PC-9 (cell line): Measurements from ENCODE around the gene LUC7L3. TPM values are rescaled to one million over a fixed set of nuclear protein-coding genes. Genes with fewer than 3 reads are reported as not detected.

Experiments
- BruUV-seq: library from RNA; stranded (reverse); fragments of 400-500 nt; replicated peaks from 2 replicates; lab custom pipeline; 2021; lab: Mats Ljungman, UMichigan
- CTCF ChIA-PET: fragments of 300-600 bp; sonication (Branson Sonifier 250); formaldehyde crosslinking; loops from one replicate; lab custom pipeline; 2022; ENCODE audit warnings: antibody characterized with exemption; lab: Charles Lee
- POLR2A ChIA-PET: fragments of 300-600 bp; sonication (Branson Sonifier 250); formaldehyde crosslinking; loops from one replicate; lab custom pipeline; 2022; ENCODE audit warnings: antibody characterized with exemption; ENCODE audit not compliant: unreplicated experiment; lab: Charles Lee
- DNase-seq, 2 experiments: peaks; one replicate each; pipeline versions ENCODE4 v3.0.0 to v3.0.0-alpha.2; 2015 to 2022; ENCODE audit warnings: mixed read lengths in 1 of 2
- H2AFZ ChIP-seq: fragments of 200-600 bp; sonication (generic); 2 replicates; pipeline ENCODE4 v1.8.1; 2017; ENCODE audit warnings: antibody characterized with exemption
- H3F3A ChIP-seq: fragments of 200-600 bp; sonication (generic); 2 replicates; pipeline ENCODE4 v1.8.1; 2017; ENCODE audit warnings: antibody characterized with exemption, mild to moderate bottlenecking, low read depth; ENCODE audit not compliant: insufficient read depth
- H3K27ac ChIP-seq: fragments of 200-600 bp; sonication (generic); 2 replicates; pipeline ENCODE4 v1.6.1; 2016; ENCODE audit warnings: mixed run types
- H3K27me3 ChIP-seq: fragments of 200-600 bp; sonication (generic); 2 replicates; pipeline ENCODE4 v1.6.1; 2016; ENCODE audit warnings: low read depth, mixed run types; ENCODE audit not compliant: insufficient read depth
- H3K36me3 ChIP-seq: fragments of 200-600 bp; sonication (generic); 2 replicates; pipeline ENCODE4 v1.6.1; 2016; ENCODE audit warnings: low read depth, mixed run types
- H3K4me1 ChIP-seq: fragments of 200-600 bp; sonication (generic); replicated peaks from 2 replicates; pipeline ENCODE4 v1.6.1; 2016; ENCODE audit warnings: mixed run types; ENCODE audit not compliant: insufficient read depth
- H3K4me2 ChIP-seq: fragments of 200-600 bp; sonication (generic); 2 replicates; pipeline ENCODE4 v1.6.1; 2017; ENCODE audit warnings: mixed run types
- H3K4me3 ChIP-seq: fragments of 200-600 bp; sonication (generic); 2 replicates; pipeline ENCODE4 v1.6.1; 2016; ENCODE audit warnings: mixed run types
- H3K79me2 ChIP-seq: fragments of 200-600 bp; sonication (generic); 2 replicates; pipeline ENCODE4 v1.6.1; 2017; ENCODE audit warnings: low read depth, mixed run types
- H3K9me2 ChIP-seq: fragments of 200-600 bp; sonication (generic); 2 replicates; pipeline ENCODE4 v1.8.1; 2017; ENCODE audit warnings: mild to moderate bottlenecking; ENCODE audit not compliant: insufficient read depth
- H3K9me3 ChIP-seq: fragments of 200-600 bp; sonication (generic); 2 replicates; pipeline ENCODE4 v1.8.1; 2016; ENCODE audit warnings: low read depth; ENCODE audit not compliant: insufficient read depth
- H4K20me1 ChIP-seq: fragments of 200-600 bp; sonication (generic); 2 replicates; pipeline ENCODE4 v1.8.1; 2017; ENCODE audit not compliant: insufficient read depth
- CTCF ChIP-seq: fragments of 200-600 bp; sonication (generic); conservative IDR thresholded peaks from 2 replicates; pipeline ENCODE4 v1.6.1; 2017; ENCODE audit warnings: mixed run types, antibody characterized with exemption, mild to moderate bottlenecking, moderate library complexity
- EZH2 ChIP-seq: fragments of 200-600 bp; sonication (generic); IDR thresholded peaks from 2 replicates; pipeline ENCODE4 v1.8.0; 2017; ENCODE audit warnings: antibody characterized with exemption, low read depth
- intact Hi-C: fragments of 100-400 bp; cut with micrococcal nuclease; formaldehyde crosslinking; loops from one replicate; pipeline ENCODE4 v1.10.0; 2022; ENCODE audit not compliant: unreplicated experiment
- total RNA-seq: library from RNA; stranded (reverse); gene quantifications from 2 replicates; pipeline ENCODE4 v1.2.3, GENCODE V29; 2021

Gene LUC7L3
- total RNA-seq, 1 experiment from 2014 or later = 147 TPM

GRCh38 chr17:50691550-50692447, 27.6 kb upstream of the LUC7L3 start:
- H3K79me2 ChIP-seq = 0 out of 2 replicates have a peak, but pooled peaks cover 5% of the 10 kb centered on the region
- no peak for TF ChIP-seq CTCF
- no peak for TF ChIP-seq EZH2
- POLR2A ChIA-PET = interaction anchor here (0.6 to 1.1 kb wide), 4 partner anchors 15 to 249 kb away, joined by 3 to 6 read pairs (median 4); no protein-coding TSS in a partner anchor
- H2AFZ ChIP-seq = no peak overlapping the region
- no peaks in the 10 kb centered on the region for H3K9me3 ChIP-seq
- no peak for DNase-seq
- H3K27me3 ChIP-seq = no peaks in the 10 kb centered on the region
- BruUV-seq = no TSS peak
- intact Hi-C loops = loop anchor here (10.0 kb wide), 1 partner anchor 487 kb away; the partner anchor contains the start of gene COL1A1
- no peaks in the 10 kb centered on the region for H3K9me2 ChIP-seq
- no peaks in the 10 kb centered on the region for H4K20me1 ChIP-seq
- H3K4me1 ChIP-seq = peaks cover 90% of the 10 kb centered on the region
- CTCF ChIA-PET = interaction anchor here (0.6 to 1.1 kb wide), 3 partner anchors 61 to 150 kb away, joined by 4 to 6 read pairs (median 4); no protein-coding TSS in a partner anchor
- no peak overlapping the region for H3K4me3 ChIP-seq
- peaks cover 53% of the 10 kb centered on the region for H3K36me3 ChIP-seq
- H3K4me2 ChIP-seq = peak overlapping the region; percentile 39
- H3F3A ChIP-seq = peaks cover 99% of the 10 kb centered on the region
- H3K27ac ChIP-seq = peak overlapping the region; percentile 37

GRCh38 chr17:50692448-50693035, 26.9 kb upstream of the LUC7L3 start:
- H3K79me2 ChIP-seq = 0 out of 2 replicates have a peak, but pooled peaks cover 5% of the 10 kb centered on the region
- BruUV-seq = no TSS peak
- intact Hi-C loops = loop anchor here (10.0 kb wide), 1 partner anchor 488 kb away; the partner anchor contains the start of gene COL1A1
- CTCF ChIA-PET = interaction anchor here (0.6 to 1.1 kb wide), 2 partner anchors 68 to 151 kb away, joined by 4 to 9 read pairs; no protein-coding TSS in a partner anchor
- TF ChIP-seq EZH2 (no peak), CTCF (no peak)
- no peaks in the 10 kb centered on the region for H3K9me3 ChIP-seq
- H3K4me3 ChIP-seq = no peak overlapping the region
- H3F3A ChIP-seq = peaks cover 100% of the 10 kb centered on the region
- peaks cover 93% of the 10 kb centered on the region for H3K4me1 ChIP-seq
- peaks cover 55% of the 10 kb centered on the region for H3K36me3 ChIP-seq
- H2AFZ ChIP-seq = no peak overlapping the region
- no peaks in the 10 kb centered on the region for H3K9me2 ChIP-seq
- no peak for DNase-seq
- POLR2A ChIA-PET = interaction anchor here (0.6 to 0.7 kb wide), 2 partner anchors 209 to 266 kb away, joined by 5 read pairs; no protein-coding TSS in a partner anchor
- H3K27ac ChIP-seq = peak overlapping the region; percentile 46
- no peaks in the 10 kb centered on the region; the same call in 1 of the 2 replicates for H4K20me1 ChIP-seq
- peak overlapping the region; percentile 37 for H3K4me2 ChIP-seq
- H3K27me3 ChIP-seq = no peaks in the 10 kb centered on the region
